ENCODE results near the gene MAPK8.

GRCh38 chr10:48480397-48481374, 174.2 kb downstream of the MAPK8 start:
- TF ChIP-seq CTCF (IDR thresholded peaks at IDR 0.05) (no peak), POLR2A (IDR thresholded peaks at IDR 0.05) (no peak)
